Colonic mucosa (tissue), 4 donors: ENCODE data around the gene POU1F1. TPM values are rescaled to one million over a fixed set of nuclear protein-coding genes. Genes with fewer than 3 reads are reported as not detected.

ENCODE experiments used
- DNase-seq: peaks from one replicate; pipeline ENCODE4 v3.0.0-alpha.2; 2020
- H3K27ac ChIP-seq: fragments of 200-600 bp; one replicate; pipeline ENCODE4 v1.8.0; 2021
- H3K27me3 ChIP-seq: fragments of 200-600 bp; one replicate; pipeline ENCODE4 v1.8.0; 2021
- H3K36me3 ChIP-seq: fragments of 200-600 bp; one replicate; pipeline ENCODE4 v1.8.0; 2021
- H3K4me1 ChIP-seq: fragments of 200-600 bp; one replicate; pipeline ENCODE4 v1.8.0; 2021; ENCODE audit warnings: mild to moderate bottlenecking
- H3K4me3 ChIP-seq: fragments of 200-600 bp; one replicate; pipeline ENCODE4 v1.8.0; 2021
- H3K9ac ChIP-seq, 2 donors: one replicate each; pipeline ENCODE4 v1.7.0; 2013; ENCODE audit warnings: control low read depth in 2 of 2, low read depth in 2 of 2, low read length in 2 of 2
- H3K9me3 ChIP-seq: fragments of 200-600 bp; one replicate; pipeline ENCODE4 v1.8.0; 2021
- intact Hi-C: fragments of 100-400 bp; cut with DNase I; formaldehyde crosslinking; loops from one replicate; pipeline ENCODE4 v1.14.1; 2022
- total RNA-seq, 2 donors: library from RNA; stranded (reverse); fragmentation: NEBNext Ultra II Directional in 1 of 2; extraction: Animal tissue kit (Norgen Biotek cat#: 25700) in 1 of 2; gene quantifications; one replicate each; pipeline ENCODE4 v1.2.1, GENCODE V29; 2021
- TF ChIP-seq, protein P1 (sequence below): fragments of 200-600 bp; IDR thresholded peaks from one replicate; pipeline ENCODE4 v1.8.0; 2022; ENCODE audit warnings: antibody characterized with exemption, mild to moderate bottlenecking
- donor health status: healthy.
- donor health status: DM: no; HTN: no; CAD: no.
- donor health status: DM: no; HTN: no; CAD: no.

POU1F1 gene
- total RNA-seq, 2 donors from 2014 or later: not detected

DNA sequence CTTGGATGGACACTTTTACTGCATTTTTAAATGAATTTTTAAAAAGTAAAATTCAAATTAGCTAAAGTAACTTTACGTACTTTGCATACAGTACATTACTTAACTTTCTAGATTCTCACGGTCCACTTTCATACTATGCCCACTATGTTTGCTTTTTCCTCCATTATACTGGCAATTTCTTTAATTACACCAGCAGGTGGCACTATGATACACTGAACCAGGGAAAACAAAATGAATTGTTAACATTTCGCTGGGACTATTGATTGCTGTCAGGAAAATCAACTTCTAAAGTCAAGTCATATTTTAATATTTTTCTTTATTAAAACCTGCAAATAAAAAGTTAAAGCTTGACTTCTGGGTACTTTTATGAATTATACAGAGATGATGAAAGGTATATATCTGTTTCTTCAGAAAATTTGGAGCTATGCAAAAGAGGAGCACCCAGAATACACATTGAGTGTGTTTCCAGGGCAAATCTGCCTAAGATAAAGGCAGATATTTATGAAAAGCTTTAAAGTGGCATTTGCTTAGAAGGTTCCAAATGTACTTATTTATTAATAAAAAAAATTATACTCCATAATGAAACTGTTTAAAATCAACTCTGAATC is 21.8 kb upstream of the POU1F1 start:
- TF ChIP-seq, protein P1, sequence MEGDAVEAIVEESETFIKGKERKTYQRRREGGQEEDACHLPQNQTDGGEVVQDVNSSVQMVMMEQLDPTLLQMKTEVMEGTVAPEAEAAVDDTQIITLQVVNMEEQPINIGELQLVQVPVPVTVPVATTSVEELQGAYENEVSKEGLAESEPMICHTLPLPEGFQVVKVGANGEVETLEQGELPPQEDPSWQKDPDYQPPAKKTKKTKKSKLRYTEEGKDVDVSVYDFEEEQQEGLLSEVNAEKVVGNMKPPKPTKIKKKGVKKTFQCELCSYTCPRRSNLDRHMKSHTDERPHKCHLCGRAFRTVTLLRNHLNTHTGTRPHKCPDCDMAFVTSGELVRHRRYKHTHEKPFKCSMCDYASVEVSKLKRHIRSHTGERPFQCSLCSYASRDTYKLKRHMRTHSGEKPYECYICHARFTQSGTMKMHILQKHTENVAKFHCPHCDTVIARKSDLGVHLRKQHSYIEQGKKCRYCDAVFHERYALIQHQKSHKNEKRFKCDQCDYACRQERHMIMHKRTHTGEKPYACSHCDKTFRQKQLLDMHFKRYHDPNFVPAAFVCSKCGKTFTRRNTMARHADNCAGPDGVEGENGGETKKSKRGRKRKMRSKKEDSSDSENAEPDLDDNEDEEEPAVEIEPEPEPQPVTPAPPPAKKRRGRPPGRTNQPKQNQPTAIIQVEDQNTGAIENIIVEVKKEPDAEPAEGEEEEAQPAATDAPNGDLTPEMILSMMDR: peak; percentile 63
- no peak overlapping the region for H3K4me3 ChIP-seq
- no peaks in the 10 kb centered on the region for H3K27me3 ChIP-seq
- H3K9ac ChIP-seq: no peak overlapping the region
- no peak overlapping the region for H3K27ac ChIP-seq
- no peaks in the 10 kb centered on the region for H3K4me1 ChIP-seq
- intact Hi-C loops: loop anchor here (5.0 kb wide), 1 partner anchor 204 kb away; no protein-coding TSS in a partner anchor
- no peaks in the 10 kb centered on the region for H3K9me3 ChIP-seq
- no peak for DNase-seq
- H3K36me3 ChIP-seq: no peaks in the 10 kb centered on the region

GRCh38 chr3:87288446-87288845 is 12.1 kb upstream of the POU1F1 start:
- intact Hi-C loops: no loop called here
- Histone ChIP-seq H3K27me3 (no peaks in the 10 kb centered on the region), H3K4me3 (no peak overlapping the region), H3K4me1 (no peaks in the 10 kb centered on the region), H3K27ac (no peak overlapping the region), H3K9me3 (no peaks in the 10 kb centered on the region), H3K9ac (no peak overlapping the region), H3K36me3 (no peaks in the 10 kb centered on the region)
- TF ChIP-seq, protein P1: no peak
- DNase-seq: no peak

- no peaks in the 10 kb centered on the region for H3K27me3 ChIP-seq
- no peak overlapping the region for H3K4me3 ChIP-seq
- intact Hi-C loops: no loop called here
- no peak overlapping the region for H3K27ac ChIP-seq
- TF ChIP-seq, protein P1: no peak
- H3K9ac ChIP-seq: no peak overlapping the region
- DNase-seq: no peak
- H3K36me3 ChIP-seq: no peaks in the 10 kb centered on the region
- H3K9me3 ChIP-seq: no peaks in the 10 kb centered on the region
- H3K4me1 ChIP-seq: no peaks in the 10 kb centered on the region
Measured at GRCh38 chr3:87287011-87287410, 10.6 kb upstream of the POU1F1 start.

DNA sequence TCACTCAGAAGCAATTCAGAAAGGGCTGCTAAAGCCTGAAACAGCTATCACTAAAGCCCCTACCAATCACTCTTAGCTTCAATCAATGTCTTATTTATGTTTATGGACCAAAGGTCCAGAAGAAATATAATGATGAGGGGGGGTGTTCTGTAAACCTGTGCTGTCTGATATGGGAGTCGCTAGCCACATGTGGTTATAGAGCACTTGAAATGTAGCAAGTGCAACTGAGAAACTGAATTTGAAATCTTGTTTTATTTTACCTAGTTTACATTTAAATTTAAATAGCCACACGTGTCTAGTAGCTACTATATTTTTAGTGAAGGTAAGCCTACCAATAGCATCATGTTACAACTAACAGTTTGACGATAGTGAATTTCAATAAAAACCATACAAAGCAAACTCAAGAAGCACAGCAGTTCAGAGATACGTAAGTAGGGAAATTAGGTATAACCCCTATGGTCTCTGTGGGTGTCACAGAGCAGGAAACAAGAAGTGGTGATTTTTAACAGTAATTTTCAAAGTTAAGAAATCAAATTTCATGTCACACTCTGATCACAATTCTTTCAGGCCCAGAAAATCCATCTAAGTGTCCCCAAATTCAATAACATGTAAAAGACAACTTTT is 3.6 kb downstream of the POU1F1 start:
- no peaks in the 10 kb centered on the region for H3K9me3 ChIP-seq
- no peak overlapping the region for H3K4me3 ChIP-seq
- TF ChIP-seq, protein P1: no peak
- no peak overlapping the region for H3K9ac ChIP-seq
- no peak for DNase-seq
- H3K36me3 ChIP-seq: no peaks in the 10 kb centered on the region
- no peak overlapping the region for H3K27ac ChIP-seq
- intact Hi-C loops: no loop called here
- H3K27me3 ChIP-seq: no peaks in the 10 kb centered on the region
- no peaks in the 10 kb centered on the region for H3K4me1 ChIP-seq

DNA sequence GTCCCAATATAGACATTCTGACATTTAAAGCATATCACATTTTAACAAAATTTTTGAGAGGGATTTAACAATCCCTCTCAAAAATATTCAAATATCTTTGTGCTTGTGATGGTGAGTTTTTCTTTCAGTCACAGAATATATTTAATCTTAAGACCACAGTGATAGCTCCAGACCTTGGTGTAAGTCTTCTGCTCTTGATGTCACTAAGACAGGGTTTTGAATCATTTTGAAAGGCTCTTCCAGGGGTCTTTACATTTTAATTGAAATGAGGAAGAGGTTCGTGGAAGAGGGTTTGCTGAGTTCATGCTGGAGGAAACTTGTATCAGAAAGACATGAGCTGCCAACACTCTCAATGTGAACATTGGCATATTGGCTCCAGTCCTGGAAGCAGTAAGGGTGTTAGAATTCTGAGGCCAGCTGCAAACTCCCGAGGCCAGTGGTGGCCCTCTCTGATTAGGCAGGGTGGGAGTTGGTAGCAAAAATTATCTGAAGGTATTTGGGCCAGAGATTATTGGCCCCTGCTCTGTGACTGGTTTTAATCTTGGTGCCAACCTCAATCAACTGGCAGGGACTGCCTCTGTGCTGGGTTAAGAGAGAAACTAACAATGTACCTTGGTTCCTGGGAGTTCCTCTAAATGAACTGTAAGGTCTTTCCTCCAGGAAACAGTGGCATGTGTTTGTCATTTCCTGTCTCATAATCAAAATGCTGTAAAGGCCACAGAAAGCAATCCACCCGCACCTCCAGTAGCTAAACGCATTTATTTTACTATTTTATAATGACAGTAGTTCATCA is 5.3 kb downstream of the POU1F1 start:
- TF ChIP-seq, protein P1: no peak
- intact Hi-C loops: no loop called here
- DNase-seq: no peak
- Histone ChIP-seq H3K4me3 (no peak overlapping the region), H3K36me3 (no peaks in the 10 kb centered on the region), H3K27me3 (no peaks in the 10 kb centered on the region), H3K9me3 (no peaks in the 10 kb centered on the region), H3K4me1 (no peaks in the 10 kb centered on the region), H3K27ac (no peak overlapping the region), H3K9ac (no peak overlapping the region)
